ENCODE results near the gene DPP9. TPM values are rescaled to one million over a fixed set of nuclear protein-coding genes. Genes with fewer than 3 reads are reported as not detected.

The DPP9 gene
- polyA plus RNA-seq, 1 of the 3 experiments (the other 2 are of a cell fraction), result 17.1 TPM

- ChIA-PET POLR2A (interaction anchor here (0.6 to 1.9 kb wide), 13 partner anchors 9 to 289 kb away, joined by 3 to 23 read pairs (median 6); partner anchors contain the start of gene FEM1A), CTCF (interaction anchor here (1.0 to 2.3 kb wide), 10 partner anchors 9 to 133 kb away, joined by 3 to 21 read pairs (median 4); partner anchors contain the start of gene FEM1A)
- peak; percentile 90 for DNase-seq
- WGBS (ENCODE audit: low lambda C conversion rate), result 2% methylated on average over 29 of the region's 37 CpGs
- no peak overlapping the region for H3K9ac ChIP-seq
- H3K9me3 ChIP-seq, result no peaks in the 10 kb centered on the region
- peaks cover 15% of the 10 kb centered on the region for H3F3A ChIP-seq (replicated peaks; ENCODE audit: insufficient read depth)
- peaks cover 5% of the 10 kb centered on the region; the same call in 1 of the 2 replicates for H4K20me1 ChIP-seq (ENCODE audit: insufficient read depth)
- no peaks in the 10 kb centered on the region for H3K79me2 ChIP-seq (ENCODE audit: insufficient read depth)
- no peaks in the 10 kb centered on the region for H3K27me3 ChIP-seq (ENCODE audit: insufficient read depth)
- peaks cover 0 to 18% of the 10 kb centered on the region in 2 experiments; a peak in 1 of 4 replicates for H3K4me1 ChIP-seq (ENCODE audit: control insufficient read depth in 1 of 2, insufficient read depth in 2 of 2, low read depth in 1 of 2, low read length in 1 of 2)
- H3K36me3 ChIP-seq (replicated peaks in 1 of 2; ENCODE audit: control insufficient read depth in 1 of 2, insufficient read depth in 2 of 2, low read length in 1 of 2), result no peaks in the 10 kb centered on the region
- TF ChIP-seq REST (IDR thresholded peaks at IDR 0.05; ENCODE audit: low read depth, low read length) (peak; percentile 100), USF2 (IDR thresholded peaks at IDR 0.05; ENCODE audit: borderline replicate concordance, low read depth, low read length) (no peak), PBX3 (IDR thresholded peaks at IDR 0.05) (no peak), POLR2AphosphoS5 (IDR thresholded peaks at IDR 0.05; ENCODE audit: low read depth, low read length) (peak; percentile 63), MAX (IDR thresholded peaks at IDR 0.05; ENCODE audit: low read depth) (peak; percentile 58; the same call in 1 of the 2 replicates), MXI1 (IDR thresholded peaks at IDR 0.05; ENCODE audit: low read depth, low read length) (peak; percentile 71; the same call in 1 of the 2 replicates), RCOR1 (IDR thresholded peaks at IDR 0.05; ENCODE audit: low read length) (peak; percentile 82; the same call in 1 of the 2 replicates), RFX5 (IDR thresholded peaks at IDR 0.05; ENCODE audit: low read length) (no peak), FOXJ3 (CRISPR knock-in tag; IDR thresholded peaks at IDR 0.05) (no peak), SIN3A (IDR thresholded peaks at IDR 0.05; ENCODE audit: borderline replicate concordance, low read depth, low read length) (peak; percentile 99)
- no peaks in the 10 kb centered on the region for H3K9me2 ChIP-seq
- H3K4me3 ChIP-seq (ENCODE audit: low read depth in 2 of 2, low read length in 1 of 2), result peak overlapping the region in 1 of 2 experiments; percentile 41; a peak in 2 of 4 replicates
- no peak overlapping the region for H3K4me2 ChIP-seq
- H3K27ac ChIP-seq (ENCODE audit: low read depth in 2 of 2, low read length in 1 of 2), result peak overlapping the region in 1 of 2 experiments; percentile 36; a peak in 1 of 4 replicates
- H2AFZ ChIP-seq (ENCODE audit: low read depth), result no peak overlapping the region
Measured at GRCh38 chr19:4768934-4769777, 45.5 kb upstream of the DPP9 start.
